Smooth muscle cell of the brain vasculature (primary cell): ENCODE data around the gene IL1RL2.

Source experiments
- DNase-seq: peaks from one replicate; pipeline ENCODE4 v3.0.0-alpha.2; 2012; ENCODE audit warnings: low read depth, low spot score

The IL1RL2 gene

DNA sequence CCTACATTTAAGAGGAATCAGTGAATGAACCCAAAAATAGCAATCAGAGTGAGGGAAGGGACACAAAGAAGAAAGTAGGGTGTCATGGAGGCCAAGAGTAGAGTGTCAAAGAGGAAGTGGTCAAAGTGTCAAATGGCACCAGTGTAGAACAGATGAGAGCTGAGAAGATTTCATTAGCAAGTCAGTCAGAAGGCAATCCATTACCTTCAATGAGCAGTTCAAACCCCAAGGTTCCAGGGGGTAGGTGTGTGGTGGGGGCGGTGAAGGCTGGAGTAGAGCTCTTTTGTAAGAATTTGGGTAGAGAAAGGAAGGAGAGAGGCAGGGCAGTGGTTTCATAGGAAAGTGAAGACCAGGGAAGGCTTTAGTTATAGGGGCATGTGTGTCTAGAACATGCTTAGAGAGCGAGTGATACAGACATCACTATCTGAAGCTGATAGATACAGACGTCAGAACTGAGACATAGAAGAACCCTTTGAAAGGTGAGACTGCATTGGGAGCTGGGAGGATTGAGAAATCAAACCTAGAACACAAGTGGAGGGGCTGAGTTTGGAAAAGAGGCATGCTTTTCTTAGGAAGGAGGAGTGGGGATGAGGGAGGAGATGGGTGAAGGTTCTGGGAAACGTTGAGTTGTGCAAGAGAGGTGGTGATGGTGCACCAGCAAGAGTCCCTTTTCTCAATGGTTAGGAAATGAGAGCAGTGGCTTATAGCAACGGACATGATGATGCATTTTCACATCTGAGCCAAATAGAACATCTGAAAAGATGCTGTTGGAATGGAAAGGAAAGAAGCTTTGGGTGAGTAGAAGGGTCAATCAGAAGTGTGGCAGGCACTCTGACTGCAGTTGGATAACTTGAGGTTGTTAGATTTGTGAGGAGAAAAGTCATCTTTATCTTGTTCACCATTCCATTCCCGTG lies 75.7 kb downstream of the IL1RL2 start:
- DNase-seq: no peak

DNA sequence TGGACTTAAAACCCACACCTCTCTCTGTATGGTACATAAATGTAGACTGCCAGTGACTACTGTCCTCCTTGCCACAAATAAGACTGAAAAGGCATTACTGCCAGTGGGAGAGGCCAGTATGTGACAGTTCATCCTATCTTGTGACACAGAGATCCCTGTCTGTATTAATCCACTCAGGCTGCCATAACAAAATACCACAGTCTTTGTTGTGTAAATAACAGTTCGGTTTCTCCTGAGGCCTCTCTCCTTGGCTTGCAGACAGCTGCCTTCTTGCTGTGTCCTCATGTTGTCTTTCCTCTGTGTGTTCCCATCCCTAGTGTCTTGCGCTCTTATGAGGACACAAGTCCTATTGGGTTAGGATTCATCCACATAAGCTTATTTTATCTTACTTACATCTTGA lies 78.1 kb downstream of the IL1RL2 start:
- no peak for DNase-seq

- no peak for DNase-seq
Observed at GRCh38 chr2:102266204-102266603, 79.4 kb downstream of the IL1RL2 start.

DNA sequence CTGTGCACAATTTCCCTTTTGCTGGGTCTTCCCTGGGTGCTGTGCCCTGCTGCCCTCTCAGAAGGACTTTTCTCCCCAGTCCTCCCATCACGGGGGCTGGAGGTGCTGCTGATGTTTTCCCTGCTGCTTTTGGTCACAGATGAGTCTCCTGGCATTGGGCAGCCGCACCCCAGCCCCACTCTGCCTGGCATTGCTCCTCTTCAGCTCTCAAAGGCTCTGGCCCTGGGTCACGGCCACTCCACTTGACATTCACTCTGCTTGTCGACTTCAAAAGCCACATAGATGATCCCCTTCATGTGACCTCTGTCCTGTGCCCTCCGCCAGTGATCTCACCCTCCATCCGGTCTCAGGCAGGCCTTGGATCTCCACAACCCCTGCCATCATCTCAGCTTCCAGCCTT lies 81.0 kb downstream of the IL1RL2 start:
- DNase-seq: no peak

DNA sequence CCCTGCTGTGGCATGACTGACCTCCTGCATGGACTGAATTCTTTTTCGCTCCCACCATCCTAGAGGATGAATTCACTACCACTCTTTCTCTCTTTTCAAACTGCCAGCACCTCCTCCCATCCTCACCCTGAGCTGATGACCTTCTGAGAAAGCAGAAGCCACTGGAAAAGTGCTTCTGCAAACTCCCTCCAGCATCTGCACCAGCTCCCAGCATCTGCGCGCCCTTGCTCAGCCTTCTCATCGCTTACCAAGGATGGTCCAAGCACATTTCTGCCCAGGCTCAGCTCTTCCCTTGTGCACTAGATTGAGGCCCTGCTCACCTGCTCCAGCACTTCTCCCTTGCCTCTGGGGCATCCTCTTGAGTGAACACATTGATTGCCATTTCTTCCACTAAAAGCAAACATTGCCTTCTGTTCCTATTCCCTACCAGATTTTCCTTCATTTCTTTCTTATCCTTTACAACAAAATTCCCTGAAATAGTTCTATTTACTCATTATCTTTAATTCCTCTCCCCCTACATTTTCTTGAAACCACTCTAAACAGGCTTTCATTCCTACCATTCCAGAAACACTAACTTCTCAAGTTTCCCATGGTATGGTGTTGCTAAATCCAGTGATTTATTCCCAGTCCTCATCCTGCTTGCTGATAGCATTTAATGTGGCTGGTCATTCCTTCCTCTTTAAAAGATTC lies 81.8 kb downstream of the IL1RL2 start:
- no peak for DNase-seq

GRCh38 chr2:102269200-102269524 lies 82.3 kb downstream of the IL1RL2 start:
- no peak for DNase-seq

GRCh38 chr2:102271844-102272243 lies 85.0 kb downstream of the IL1RL2 start:
- DNase-seq: no peak

DNA sequence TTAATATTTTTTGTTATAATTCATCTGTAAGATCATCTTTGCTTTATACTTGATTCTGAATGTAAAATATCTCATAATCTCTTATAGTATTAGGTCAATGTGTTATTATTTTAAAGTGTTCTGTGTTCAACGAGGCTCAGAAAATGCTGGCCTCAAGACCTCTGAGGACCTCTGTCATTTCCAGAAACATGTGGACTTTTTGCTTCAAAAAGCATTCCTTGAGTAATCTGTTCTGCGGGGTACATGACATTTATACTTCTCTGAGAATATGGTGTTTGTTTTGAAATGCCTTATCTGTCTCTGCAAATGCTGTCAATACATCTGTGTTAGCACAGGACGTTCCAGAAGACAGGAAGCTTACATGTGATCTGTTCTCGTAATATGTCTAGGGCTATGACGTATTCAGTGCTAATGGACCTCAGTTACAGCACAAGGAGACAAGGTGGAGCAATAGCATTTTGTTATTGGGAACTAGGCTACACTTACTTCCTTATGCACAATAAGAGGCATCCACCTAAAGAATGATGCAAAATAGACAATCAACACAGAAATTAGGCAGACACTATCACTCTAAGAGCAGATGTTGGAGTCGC lies 86.9 kb downstream of the IL1RL2 start:
- DNase-seq: no peak

GRCh38 chr2:102276549-102277201 lies 89.9 kb downstream of the IL1RL2 start:
- DNase-seq: no peak

GRCh38 chr2:102277202-102277700 lies 90.4 kb downstream of the IL1RL2 start:
- DNase-seq: no peak

DNA sequence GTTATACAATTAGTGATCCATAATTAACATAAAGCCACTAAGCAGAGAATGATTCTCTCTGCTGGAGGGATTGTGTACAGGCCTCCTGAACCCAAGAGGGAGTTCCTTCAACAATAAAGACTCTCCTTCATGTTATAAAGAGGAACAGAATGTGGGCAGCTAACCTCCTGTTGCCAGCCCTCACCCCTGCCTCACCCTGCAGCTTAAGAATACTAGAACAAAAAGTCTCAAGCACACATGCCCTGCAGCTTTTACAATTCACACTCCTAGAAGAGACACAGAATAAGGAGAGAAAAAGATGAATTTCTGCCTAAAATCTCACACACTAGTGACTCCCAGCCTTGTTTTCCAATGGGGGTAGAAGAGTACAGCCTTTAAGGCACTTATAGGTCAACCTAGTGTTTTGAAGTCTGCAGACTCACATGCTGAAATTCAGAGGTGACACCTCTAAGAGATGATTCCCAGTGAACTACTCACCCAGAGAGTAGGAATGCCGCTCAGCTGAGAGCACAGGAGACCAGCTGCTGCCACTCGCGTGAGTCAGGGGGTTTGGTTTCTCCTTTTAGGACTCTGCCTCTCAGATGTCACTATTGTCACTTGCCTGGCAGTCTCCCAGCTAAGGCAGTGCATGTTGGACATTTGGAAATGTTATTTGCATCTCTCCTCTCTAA lies 92.0 kb downstream of the IL1RL2 start:
- no peak for DNase-seq

DNA sequence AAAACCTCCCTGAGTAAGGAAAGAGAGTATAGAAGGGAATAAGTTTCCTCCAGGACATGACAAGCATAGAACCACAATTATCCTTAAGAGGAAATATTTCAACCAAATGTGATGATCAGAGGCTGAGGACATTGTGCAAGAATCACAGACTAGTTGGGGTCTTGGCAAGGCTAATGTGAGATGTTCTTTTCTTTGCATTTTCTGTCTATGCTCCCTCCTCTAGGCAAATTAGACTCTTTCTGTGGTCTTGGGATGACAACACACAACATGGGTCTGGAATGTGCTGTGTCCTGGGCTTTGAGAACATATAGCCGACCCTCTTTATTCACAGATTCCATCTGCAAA lies 92.5 kb downstream of the IL1RL2 start:
- no peak for DNase-seq

GRCh38 chr2:102282678-102283091 lies 95.9 kb downstream of the IL1RL2 start:
- no peak for DNase-seq

DNA sequence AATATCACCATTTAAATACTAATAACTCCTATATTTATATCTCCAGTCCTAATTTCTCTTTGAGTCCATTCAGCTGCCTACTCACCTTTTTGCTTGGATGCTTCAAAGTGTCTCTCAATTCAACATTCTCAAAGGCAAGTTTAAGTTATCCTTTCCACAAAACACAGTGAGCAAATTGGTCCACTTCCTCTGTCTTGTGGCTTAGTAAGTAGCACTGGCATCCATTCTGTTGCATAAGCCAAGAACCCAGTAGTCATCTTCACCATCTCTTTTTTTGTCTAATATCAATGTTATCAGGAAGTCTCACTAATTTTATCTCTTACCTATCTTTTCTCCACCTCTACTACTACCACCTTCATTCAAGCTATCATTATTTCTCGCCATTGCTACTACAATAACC lies 97.2 kb downstream of the IL1RL2 start:
- DNase-seq: no peak

GRCh38 chr2:102284611-102285010 lies 97.8 kb downstream of the IL1RL2 start:
- DNase-seq: no peak

DNA sequence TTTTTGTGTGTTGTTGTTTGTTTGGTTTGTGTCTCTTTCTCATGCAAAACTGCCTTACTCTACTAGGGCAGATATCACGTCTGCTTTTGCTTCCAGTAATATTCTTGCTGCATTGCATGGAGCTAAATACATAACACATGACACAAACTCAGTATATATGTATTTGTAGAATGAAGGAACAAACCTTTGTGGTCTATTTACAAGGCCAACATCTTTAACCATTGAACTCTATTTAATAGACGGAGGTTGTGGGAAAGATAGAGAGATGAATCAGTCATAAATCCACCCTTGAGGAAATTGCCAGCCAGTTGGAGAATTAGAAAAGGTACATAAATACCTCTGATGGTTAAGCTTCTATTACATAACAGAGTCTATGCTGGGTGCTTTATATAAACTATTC lies 98.5 kb downstream of the IL1RL2 start:
- DNase-seq: no peak

GRCh38 chr2:102286041-102286440 lies 99.2 kb downstream of the IL1RL2 start:
- no peak for DNase-seq

- DNase-seq: no peak
Observed at GRCh38 chr2:102289129-102289528, 102.3 kb downstream of the IL1RL2 start.
